HG03442 (cell line): ENCODE measurements around the gene CEP112.
"Not testable (repeated sequence)": the region's sequence is repeated elsewhere in the genome, so short reads cannot be mapped to it uniquely, and the experiment has no call there.

Experiments used
- ATAC-seq: cut with Tn5 transposase; IDR thresholded peaks from one replicate; pipeline ENCODE4 v1.9.1; 2021; ENCODE audit warnings: mild to moderate bottlenecking, moderate library complexity; ENCODE audit not compliant: unreplicated experiment

Gene CEP112

DNA sequence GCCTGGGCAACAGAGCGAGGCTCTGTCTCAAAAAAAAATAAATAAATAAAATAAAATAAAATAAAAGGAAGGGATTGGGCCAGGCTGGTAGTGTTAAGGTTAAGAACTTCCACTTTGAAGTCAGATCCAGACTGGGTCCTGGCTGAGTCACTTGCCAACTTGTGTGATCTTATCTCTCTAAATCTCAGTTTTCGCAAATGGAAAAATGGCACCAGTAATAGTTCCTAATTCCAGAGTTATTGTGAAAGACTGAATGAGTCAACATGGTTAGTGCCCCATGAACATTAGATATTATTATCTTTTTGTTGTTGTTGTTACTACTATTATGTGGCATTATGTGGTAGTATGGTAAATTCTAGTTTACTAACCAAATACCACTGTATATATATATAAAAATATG, 442.5 kb downstream of the CEP112 start:
- no peak for ATAC-seq

DNA sequence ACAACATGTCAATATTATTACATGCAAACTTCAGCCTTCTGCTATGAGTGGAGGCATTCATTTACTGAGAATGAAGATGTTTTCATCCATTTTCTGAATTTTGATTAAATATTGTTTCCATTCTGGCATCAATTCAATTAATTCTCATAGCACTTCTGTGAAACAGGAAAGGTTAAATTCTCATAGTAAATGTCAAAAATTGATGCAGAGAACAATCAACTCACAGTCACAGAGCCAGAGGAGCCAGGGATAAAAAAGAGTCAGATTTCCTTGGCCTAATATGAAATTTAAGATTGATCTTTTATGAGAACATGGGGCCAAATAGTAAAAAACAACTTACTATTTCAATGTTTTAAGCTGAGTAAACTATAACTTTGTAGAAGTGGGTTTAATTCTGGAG, 446.7 kb downstream of the CEP112 start:
- ATAC-seq = no peak

DNA sequence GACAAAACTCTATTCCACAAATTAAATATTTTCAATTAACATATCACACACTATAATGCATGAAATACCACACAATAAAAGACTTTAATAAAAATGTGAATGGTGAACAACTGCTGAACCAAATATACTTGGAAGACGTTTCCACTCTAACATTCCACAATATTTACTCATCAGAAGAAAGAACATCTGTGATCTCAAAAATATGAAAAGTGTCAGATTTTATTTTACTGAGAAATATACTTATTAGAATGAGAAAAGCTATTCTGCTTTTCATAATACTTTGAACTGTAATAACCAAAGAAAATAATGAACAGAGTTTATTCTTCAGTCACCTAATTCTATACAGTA, 448.7 kb downstream of the CEP112 start:
- ATAC-seq = no peak

DNA sequence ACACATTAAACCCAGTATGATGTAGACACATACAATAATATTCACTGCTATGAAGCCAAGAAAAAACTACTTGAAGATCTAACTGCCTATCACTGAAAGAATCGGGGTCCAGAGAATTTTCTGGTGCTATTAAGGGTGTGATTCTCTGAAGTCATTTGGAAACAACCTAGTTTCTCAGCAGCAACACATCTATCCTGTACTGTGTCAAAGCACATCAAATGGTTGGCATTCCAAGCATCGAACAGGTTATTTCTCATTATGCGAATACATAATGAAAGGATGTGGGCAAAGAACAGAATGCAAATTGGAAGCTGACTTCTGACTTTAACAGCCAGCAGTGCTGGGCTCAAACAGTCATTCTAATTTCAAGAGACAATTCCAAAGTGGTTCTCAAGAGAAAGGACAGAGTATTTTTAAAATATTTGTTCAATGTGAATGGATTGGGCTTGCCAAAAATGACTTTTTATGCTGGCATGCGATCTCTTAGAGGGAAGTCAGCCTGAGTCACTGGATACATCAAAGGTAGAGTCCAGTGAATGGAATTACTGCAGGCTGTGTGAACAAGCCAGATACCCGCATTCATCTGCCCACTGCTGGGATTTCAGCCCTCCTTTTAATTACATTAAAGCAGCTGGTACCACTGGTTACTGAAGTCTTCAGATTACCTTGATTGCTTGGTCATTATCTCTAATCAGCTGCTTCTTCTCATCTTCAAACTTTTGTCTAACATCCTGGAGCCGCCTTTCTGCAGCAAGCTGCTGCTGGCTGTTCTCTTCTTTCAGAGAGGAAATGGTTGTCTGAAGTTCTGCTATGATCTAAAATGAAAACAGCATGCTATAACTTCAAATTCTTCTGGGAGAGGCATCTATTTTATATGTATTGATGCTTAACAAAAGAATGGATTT, 449.3 kb downstream of the CEP112 start:
- no peak for ATAC-seq

DNA sequence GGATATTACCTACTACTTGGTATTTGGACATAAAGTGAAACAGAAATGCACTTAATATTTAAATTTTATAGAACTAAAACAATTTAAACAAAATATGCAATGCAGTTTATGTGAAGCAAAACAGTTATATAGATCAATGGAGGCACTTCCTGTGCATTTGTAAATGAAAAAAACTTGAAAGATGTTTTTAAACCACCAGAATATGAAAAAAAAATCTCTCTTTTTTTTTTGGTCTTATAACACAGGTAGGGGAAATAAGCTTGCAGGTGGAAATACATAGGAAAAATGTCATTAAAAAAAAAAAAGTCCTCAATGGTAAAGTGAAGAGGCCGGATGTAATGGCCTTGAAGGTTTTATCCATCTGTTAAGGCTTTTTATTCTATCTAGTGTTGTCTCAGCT, 450.2 kb downstream of the CEP112 start:
- ATAC-seq = no peak

DNA sequence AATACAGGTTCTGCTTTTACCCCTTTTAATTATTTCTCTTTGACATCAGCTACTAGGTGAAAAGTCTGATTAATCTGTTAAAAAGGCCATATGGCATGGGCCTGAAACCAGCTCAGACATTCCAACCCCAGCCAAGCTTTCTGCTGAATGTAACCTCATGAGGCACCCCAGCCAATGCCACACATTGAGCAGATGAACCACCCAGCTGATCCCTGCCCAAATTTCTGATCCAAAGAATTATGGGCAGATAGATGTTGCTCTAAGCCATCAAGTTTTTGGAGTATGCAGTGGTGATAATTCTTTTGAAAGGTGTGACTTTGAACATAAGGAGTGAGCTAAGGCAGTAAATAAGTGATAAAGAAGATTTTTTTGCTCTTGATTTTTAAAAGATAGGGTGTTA, 452.9 kb downstream of the CEP112 start:
- ATAC-seq = no peak

DNA sequence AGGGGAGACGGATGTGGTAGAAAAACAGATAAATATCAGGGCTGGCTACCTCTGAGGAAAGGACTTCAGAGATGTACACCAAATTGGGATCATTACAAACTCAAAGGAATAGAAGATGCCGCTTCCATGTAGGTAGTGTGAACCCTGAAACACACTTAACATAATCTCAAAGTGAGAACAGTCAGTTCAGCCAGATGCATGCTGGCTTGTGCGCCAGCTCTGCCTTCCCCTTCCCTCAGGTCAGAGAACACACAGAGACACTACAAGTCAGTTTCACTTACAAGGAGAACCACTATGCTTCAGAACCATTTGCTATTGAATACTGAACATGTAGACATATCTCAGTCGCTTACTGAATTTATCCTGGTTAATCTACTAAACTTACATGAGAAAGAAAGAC, 454.5 kb downstream of the CEP112 start:
- ATAC-seq = no peak

DNA sequence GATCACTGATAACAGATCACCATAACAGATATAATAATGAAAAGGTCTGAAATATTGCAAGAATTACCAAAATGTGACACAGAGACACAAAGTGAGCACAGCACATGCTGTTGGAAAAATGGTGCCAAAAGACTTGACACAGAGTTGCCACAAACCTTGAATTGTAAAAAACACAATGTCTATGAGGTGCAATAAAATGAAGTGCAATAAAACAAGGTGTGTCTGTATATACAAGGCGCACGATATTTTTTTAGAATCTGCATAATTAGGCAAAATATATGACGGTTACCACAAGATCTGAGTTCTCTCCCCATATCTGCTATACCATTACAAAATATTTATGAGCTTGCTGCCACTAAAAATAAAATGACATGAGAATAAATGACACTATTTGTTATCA, 458.6 kb downstream of the CEP112 start:
- ATAC-seq = no peak

DNA sequence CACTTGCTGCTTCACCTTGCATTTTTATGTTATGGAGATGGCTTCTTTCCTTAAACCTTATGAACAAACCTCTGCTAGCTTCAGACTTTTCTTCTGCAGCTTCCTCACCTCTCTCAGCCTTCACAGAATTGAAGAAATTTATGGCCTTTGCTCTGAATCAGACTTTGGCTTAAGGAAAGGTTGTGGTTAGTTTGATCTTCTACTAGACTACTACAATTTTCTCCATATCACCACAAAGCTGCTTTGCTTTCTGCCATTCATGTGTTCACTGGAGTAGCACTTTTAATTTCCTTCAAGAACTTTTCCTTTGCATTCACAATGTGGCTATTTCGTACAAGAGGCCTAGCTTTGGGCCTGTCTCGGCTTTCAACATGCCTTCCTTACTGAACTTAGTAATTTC, 459.3 kb downstream of the CEP112 start:
- not testable (repeated sequence) for ATAC-seq

DNA sequence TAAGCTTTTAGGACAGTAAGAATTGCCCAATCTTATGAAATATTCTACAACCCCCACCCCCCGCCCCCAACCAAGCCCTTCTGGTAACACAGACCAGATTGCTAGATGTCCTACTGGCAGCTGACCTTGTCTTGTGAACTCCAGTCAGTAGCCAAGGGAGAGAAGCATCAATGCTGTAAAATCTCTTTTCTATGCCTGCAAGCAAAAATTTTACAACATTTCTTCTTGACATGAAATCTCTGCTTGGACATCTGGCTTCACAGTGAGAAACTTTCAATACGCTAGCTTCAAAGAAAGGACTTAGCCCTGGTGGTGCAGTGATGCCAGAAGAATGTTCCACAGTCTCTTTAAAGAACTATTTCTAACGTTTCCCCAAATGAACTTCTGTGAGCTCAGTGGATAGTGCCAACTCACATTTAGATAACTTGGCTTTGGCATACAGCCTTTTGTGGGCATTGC, 461.2 kb downstream of the CEP112 start:
- no peak for ATAC-seq

DNA sequence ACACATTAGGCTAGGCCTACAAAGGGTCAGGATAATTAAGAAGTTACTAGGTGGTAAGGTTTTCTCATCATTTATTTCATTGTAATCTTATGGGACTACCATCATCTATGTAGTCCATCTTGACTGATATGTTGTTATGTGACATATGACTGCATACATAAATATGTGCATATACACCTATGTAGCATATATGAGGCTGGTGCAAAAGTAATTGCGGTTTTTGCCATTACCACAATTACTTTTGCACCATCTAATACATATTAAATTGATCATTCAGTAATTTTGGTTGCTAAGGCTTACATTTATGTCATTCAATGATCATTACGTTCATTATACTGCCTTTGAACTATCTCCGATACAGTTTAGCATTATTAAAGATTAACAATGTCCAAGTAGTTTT, 462.7 kb downstream of the CEP112 start:
- no peak for ATAC-seq

DNA sequence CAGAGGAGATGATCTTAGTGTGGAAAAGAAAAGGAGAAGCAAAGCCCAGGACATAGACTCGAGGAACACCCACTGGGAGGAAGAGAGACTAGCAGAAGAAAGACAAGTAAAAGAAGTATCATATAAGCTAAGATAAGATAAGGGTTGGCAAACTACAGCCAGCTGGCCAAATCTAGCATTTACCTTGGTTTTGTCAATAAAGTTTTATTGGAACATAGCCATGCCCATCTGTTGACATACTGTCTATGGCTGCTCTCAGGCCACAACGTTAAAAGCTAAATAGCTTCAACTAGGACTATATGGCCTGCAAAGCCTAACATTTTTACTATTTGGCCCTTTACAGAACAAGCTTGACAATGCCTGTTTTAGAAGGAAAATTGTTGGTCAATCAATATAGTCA, 464.1 kb downstream of the CEP112 start:
- no peak for ATAC-seq

DNA sequence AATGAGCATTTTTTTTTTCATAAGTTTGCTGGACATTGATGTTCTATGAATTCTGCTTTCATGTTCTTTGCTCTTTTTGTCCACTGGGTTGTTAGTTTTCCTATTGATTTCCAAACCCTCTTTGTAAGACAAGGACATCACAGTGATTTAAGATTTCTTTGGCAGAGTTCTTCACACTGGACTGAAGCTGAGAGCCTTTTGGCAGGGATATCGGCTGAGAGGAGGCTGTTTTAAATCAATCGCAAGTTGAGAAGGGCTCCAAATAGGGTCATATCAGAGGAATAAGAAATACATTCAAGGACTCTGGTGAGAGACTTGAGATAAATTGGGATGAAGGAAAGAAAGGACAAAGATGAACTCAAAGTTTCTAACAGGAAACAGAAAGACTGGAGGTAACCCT, 464.7 kb downstream of the CEP112 start:
- ATAC-seq = no peak

DNA sequence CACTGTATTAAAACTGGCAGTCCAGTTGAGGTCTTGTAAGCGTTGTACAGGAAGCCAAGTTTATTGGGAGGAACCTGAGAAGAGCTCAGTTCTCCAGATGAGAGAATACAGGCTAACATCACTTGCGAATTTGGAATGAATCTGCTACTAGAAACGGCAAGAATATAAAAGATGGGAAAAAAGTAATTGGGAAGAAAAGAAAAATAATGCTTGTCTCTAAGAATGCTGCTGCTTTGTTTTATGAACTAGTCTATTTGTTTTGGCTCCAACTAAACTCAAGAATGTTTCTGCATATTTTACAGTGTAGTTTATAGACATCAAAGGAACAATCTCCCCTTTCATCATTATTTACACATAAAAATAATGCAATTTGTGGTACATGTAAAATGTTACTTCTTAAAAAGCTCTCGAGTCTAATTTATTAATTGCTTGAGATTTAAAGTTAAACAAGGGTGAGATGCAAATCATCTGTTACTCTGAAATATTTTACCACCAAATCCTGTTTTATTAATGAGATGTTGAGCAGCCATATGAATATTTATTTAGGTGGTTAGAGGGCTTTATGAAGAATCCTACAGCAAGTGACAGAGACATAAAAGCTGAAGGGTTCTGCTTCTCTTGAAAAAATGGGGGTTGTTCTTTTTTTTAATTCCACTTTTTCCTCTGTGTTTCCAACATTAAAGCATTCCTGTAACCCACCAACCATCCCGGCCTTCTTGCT, 468.3 kb downstream of the CEP112 start:
- ATAC-seq = no peak

DNA sequence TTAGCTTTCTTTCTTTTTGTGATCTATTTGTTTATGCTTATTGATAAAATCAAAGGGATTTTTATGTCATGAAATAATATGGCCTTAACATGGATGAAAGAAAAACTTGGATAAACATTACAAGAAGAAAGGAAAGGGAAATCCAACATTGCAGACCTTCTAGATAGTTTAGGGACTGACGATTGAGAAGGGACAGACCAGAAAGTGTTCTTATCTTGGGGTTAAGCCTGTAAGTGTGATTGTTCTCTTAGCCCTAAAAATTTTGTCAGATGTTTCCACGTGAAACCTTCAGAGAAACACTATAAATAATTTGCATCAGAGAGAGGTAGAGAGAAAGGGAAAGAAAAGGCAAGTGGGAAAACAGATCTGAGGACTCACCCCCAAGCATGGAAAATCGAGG, 473.3 kb downstream of the CEP112 start:
- ATAC-seq = no peak

DNA sequence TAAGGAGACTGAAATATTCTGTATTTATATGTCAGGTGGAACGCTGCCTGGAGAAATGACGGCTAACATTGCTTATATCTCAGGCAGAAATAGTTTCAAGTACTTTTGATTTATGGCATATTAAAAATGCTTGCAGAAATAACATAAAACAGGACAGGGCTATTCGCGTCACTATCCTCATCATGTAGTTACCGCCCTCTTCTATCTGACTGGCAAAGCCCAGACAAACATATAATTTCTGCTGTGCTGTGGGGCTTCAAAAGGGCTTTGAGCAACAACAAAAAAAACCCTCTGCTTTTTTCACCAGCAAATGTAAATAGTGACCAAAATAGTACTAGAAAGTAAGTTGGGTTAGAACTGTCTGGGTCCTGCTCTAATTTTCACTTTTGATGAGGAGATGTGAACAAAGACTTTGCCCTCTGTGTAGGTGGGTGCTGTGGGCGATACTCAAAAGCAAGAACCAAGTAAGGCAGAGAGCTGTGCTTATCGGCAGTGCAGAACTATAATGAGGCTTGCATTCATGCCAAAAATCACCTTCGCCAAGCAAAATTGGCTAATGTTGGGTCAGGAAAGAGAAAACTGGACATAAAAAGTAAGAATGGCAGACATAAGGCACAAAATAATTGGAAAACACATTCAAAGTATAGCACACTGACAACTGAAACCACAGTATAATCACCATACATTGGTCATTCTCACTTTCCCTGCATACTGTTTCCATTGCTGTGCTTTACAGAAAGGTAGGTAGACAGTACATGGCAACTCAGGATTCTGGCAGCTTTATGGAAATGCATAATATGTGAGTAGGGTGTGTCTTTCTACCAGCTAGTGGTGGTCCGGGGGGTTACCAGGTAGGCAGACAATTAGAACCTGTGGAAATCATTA, 479.3 kb downstream of the CEP112 start:
- ATAC-seq = no peak

DNA sequence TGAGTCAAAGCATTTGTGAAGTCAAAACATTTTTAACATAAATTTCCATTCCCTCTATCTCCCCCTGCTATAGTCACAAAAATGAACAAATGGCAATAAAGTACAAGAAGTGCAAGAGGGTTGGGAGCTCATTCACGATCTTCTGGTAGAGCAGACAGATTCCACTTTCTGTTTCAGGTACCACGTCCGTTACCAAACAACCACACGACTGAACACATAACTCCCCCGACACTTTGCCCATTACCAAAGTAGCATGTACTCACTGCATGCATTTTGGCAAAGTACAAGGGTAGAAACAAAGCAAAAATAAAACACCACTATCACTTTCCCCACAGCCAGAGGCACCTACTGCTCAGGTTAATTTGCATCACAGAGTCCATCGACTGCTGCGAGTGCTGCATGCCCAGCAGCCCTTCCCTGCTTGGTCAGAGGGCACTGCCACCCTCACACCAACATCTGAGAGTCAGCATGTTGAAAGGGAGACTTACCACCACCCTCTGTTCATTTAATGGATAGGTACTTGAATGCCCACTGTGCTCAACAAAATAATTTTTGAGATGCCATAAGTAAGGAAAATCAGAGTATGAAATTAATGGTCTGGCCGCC, 480.2 kb downstream of the CEP112 start:
- ATAC-seq = no peak

DNA sequence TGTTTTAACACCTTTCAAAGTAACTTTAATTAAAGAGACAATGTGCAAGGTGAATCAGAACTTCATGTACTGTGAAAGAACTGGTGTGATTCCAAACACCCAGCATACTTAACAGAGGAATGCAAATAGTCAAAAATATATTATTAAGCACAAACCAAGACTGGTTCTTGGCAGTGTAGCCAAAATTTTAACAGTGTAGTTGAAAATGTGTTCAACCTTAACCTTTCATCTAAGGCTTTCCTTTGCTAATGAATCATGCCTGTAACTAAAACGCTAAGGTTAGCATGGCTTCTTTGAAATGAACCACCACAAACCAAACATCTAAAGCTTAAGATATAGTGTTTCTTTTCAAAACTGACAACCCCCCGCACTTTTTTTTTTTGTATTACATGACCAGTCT, 484.2 kb downstream of the CEP112 start:
- no peak for ATAC-seq

DNA sequence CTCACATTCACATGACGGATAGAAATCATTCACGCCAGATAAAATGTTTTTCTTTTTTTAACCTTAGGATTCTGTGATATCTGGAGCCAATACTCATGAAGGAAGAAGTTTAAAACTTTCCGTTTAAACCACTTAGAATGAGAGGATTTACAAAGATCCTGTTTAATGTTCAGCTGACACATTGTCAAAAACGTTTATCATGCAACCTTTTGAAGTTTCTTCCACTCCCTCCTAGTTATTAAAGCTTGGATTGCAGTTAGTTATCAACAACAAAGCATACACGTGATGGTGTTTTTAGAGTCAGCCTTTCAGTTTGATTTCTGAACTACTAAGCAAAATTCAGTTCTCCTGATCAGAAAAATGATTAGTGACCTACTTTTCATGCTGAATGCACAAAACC, 487.2 kb downstream of the CEP112 start:
- no peak for ATAC-seq

DNA sequence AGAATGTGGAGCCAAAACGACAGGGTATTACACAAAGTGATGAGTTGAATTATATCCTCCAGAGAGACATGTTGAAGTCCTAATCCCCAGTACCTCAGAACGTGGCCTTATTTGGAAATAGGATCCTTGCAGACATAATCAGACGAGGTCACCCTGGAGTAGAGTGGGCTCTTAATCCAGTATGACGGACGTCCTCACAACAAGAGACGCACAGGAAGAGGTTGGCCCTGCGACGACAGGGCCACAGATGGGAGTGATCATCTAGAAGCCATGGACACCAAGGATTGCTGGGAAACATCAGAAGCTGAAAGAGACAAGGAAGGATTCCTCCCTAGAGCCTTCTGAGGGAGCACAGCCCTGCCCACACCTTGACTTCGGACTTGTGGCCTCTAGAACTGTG, 488.0 kb downstream of the CEP112 start:
- ATAC-seq = no peak

DNA sequence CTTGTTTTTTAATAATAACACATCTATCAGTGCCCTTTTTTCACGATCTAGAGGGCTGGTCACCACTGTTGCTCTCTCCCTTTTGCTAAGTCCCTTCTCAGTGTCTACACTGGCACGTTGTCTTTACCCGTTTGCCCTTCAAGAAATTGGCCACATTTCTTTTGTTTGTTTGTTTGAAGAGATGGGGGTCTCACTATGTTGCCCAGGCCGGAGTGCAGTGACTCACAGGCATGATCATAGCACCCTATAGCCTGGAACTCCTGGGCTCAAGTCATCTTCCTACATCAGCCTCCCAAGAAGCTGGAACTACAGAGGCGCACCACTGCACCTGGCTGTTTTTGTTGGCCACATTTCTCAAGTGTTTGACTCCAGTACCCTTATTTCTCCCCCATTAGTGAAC, 492.5 kb downstream of the CEP112 start:
- no peak for ATAC-seq
